Spinal cord (tissue), 10 donors: ENCODE measurements around the gene MTA3. TPM values are rescaled to one million over a fixed set of nuclear protein-coding genes. Genes with fewer than 3 reads are reported as not detected.
"Not testable (repeated sequence)": the region's sequence is repeated elsewhere in the genome, so short reads cannot be mapped to it uniquely, and the experiment has no call there.

Experiments
- DNase-seq, 6 donors: peaks; one replicate each; pipeline versions ENCODE4 v3.0.0 to v3.0.0-alpha.2; 2013 to 2015; ENCODE audit warnings: low spot score in 6 of 6, low read depth in 4 of 6
- H3K27ac ChIP-seq: one replicate; pipeline ENCODE4 v1.5.1; 2013; ENCODE audit warnings: low read depth, low read length, control low read depth
- H3K27me3 ChIP-seq: one replicate; pipeline ENCODE4 v1.6.1; 2013; ENCODE audit warnings: low read length; ENCODE audit not compliant: control insufficient read depth, insufficient read depth
- H3K36me3 ChIP-seq: one replicate; pipeline ENCODE4 v1.6.1; 2013; ENCODE audit warnings: low read length; ENCODE audit not compliant: control insufficient read depth, insufficient read depth
- H3K4me1 ChIP-seq: one replicate; pipeline ENCODE4 v1.6.1; 2013; ENCODE audit warnings: low read length; ENCODE audit not compliant: control insufficient read depth, insufficient read depth
- H3K4me3 ChIP-seq: one replicate; pipeline ENCODE4 v1.5.1; 2013; ENCODE audit warnings: low read depth, low read length, control low read depth
- H3K9me3 ChIP-seq: one replicate; pipeline ENCODE4 v1.6.1; 2013; ENCODE audit warnings: low read length; ENCODE audit not compliant: control insufficient read depth, insufficient read depth
- WGBS: methylation state at CpG from one replicate; pipeline ENCODE4 v1.1.5; 2013; ENCODE audit warnings: missing lambda C conversion rate; ENCODE audit not compliant: insufficient coverage; 5-methylcytosine and 5-hydroxymethylcytosine counted together
- polyA plus RNA-seq, 2 donors: library from polyadenylated mRNA; unstranded; fragments of 120-200 nt; gene quantifications; one replicate each; pipeline ENCODE4 v1.2.1, GENCODE V29; 2013; ENCODE audit not compliant: insufficient read length in 2 of 2
- total RNA-seq, 2 donors: library from RNA; depleted of rRNA in 1 of 2; stranded (reverse); fragments of 120-200 nt in 1 of 2; fragments of >200 nt in 1 of 2; gene quantifications; one replicate each; pipeline versions ENCODE4 v1.2.3 to v1.2.4, GENCODE V29; 2013 to 2014
- donor health status: healthy.

MTA3 gene
- total and polyA plus RNA-seq, 4 donors = 42.1 to 54.8 (median 52.7) TPM

DNA sequence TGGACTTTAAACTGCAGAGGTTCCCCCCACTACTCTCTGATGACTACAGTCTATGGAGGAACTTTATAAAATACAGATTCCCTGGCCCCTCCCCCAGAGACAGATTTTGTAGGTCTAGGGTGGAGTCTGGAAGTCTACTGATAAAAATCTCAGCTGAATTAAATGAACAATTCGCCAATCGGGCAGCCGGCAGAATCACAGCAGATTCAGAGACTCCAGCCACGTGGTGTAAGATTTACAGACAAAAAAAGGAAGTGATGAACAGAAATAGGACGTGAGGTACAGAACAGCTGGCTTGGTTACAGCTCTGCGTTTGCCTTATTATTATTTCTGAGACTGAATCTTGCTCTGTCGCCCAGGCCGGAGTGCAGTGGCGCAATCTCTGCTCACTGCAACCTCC, 21.4 kb upstream of the MTA3 start:
- Histone ChIP-seq H3K36me3 (no peaks in the 10 kb centered on the region), H3K27ac (no peak overlapping the region), H3K4me3 (no peak overlapping the region), H3K4me1 (no peaks in the 10 kb centered on the region), H3K27me3 (no peaks in the 10 kb centered on the region), H3K9me3 (no peaks in the 10 kb centered on the region)
- 77% methylated on average over 9 of the region's 9 CpGs for WGBS
- DNase-seq = no peak

- no peaks in the 10 kb centered on the region for H3K27me3 ChIP-seq
- 96% methylated on average over 14 of the region's 27 CpGs for WGBS
These were observed 20.8 kb upstream of the MTA3 start for GRCh38 chr2:42547446-42548295.

DNA sequence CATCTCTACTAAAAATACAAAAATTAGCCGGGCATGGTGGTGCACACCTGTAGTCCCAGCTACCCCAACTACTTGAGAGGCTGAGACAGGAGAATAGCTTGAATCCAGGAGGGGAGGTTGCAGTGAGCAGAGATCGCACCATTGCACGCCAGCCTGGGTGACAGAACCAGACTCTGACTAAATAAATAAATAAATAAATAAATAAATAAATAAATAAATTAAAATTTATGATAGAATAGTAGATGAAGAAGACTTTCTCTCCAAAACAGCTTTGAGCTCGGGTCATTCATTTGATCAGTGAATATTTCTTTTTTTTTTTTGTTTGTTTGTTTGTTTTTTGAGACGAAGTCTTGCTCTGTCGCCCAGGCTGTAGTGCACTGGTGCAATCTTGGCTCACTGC, 17.6 kb upstream of the MTA3 start:
- DNase-seq = no peak
- no peaks in the 10 kb centered on the region for H3K4me1 ChIP-seq
- 100% methylated on average over 1 of the region's 6 CpGs for WGBS

More at GRCh38 chr2:42547446-42548295, 20.8 kb upstream of the MTA3 start:
- Histone ChIP-seq H3K36me3 (no peaks in the 10 kb centered on the region), H3K9me3 (no peaks in the 10 kb centered on the region), H3K4me3 (no peak overlapping the region), H3K4me1 (no peaks in the 10 kb centered on the region), H3K27ac (no peak overlapping the region)
- no peak for DNase-seq

GRCh38 chr2:42554392-42554791, 14.0 kb upstream of the MTA3 start:
- Histone ChIP-seq H3K4me1 (no peaks in the 10 kb centered on the region), H3K27ac (no peak overlapping the region), H3K9me3 (no peaks in the 10 kb centered on the region), H3K27me3 (no peaks in the 10 kb centered on the region), H3K36me3 (no peaks in the 10 kb centered on the region), H3K4me3 (no peak overlapping the region)
- no CpG with 5 or more reads among the region's 1 CpG for WGBS
- DNase-seq = no peak

More for the DNA sequence above, 17.6 kb upstream of the MTA3 start:
- no peaks in the 10 kb centered on the region for H3K27me3 ChIP-seq
- H3K27ac ChIP-seq = no peak overlapping the region
- no peak overlapping the region for H3K4me3 ChIP-seq
- no peaks in the 10 kb centered on the region for H3K36me3 ChIP-seq
- no peaks in the 10 kb centered on the region for H3K9me3 ChIP-seq

DNA sequence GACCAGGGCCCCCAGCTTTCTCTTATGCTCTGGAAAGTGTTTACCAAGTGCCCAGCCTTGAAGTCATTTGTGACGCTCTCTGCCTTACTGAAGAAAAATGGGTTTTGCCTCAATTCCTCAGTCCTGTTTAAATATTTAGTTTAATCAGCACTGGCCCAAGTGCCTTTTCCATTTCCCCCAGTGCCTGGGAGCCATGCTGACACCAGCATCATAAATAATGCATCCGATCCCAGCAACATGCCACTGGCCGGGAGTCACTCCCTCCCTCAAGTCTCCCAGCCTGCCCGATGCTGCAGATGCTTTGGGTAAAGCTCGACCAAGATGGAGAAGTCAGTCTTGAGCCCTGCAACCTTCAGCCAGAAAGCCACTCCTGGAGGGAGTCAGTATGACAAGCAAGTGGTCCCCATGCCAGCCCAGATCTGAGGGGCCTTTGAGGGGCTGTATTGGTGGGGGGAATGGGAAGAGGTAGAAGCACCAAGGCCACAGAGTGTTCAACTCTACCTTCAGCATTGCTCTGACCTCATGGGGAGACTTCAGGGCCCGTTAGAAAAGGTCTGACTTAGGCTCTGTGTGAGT, 12.0 kb upstream of the MTA3 start:
- no peak for DNase-seq
- Histone ChIP-seq H3K4me3 (no peak overlapping the region), H3K4me1 (no peaks in the 10 kb centered on the region), H3K27ac (no peak overlapping the region), H3K36me3 (no peaks in the 10 kb centered on the region), H3K9me3 (no peaks in the 10 kb centered on the region), H3K27me3 (no peaks in the 10 kb centered on the region)
- 46% methylated on average over 5 of the region's 6 CpGs for WGBS

GRCh38 chr2:42557306-42557705, 11.1 kb upstream of the MTA3 start:
- no peak overlapping the region for H3K27ac ChIP-seq
- H3K4me1 ChIP-seq = no peaks in the 10 kb centered on the region
- 57% methylated on average over 3 of the region's 5 CpGs for WGBS
- H3K27me3 ChIP-seq = no peaks in the 10 kb centered on the region
- H3K36me3 ChIP-seq = no peaks in the 10 kb centered on the region
- H3K4me3 ChIP-seq = no peak overlapping the region
- H3K9me3 ChIP-seq = no peaks in the 10 kb centered on the region
- no peak for DNase-seq

- WGBS = no CpG with 5 or more reads among the region's 3 CpGs
- H3K27me3 ChIP-seq = no peaks in the 10 kb centered on the region
- no peak overlapping the region for H3K4me3 ChIP-seq
- H3K4me1 ChIP-seq = no peaks in the 10 kb centered on the region
- H3K36me3 ChIP-seq = no peaks in the 10 kb centered on the region
- H3K9me3 ChIP-seq = no peaks in the 10 kb centered on the region
- H3K27ac ChIP-seq = no peak overlapping the region
- no peak for DNase-seq
These were observed 9.6 kb upstream of the MTA3 start for GRCh38 chr2:42558827-42559226.

GRCh38 chr2:42560133-42560532, 8.3 kb upstream of the MTA3 start:
- not testable (repeated sequence) for H3K27me3 ChIP-seq, H3K4me3 ChIP-seq, H3K27ac ChIP-seq, H3K9me3 ChIP-seq, DNase-seq, H3K36me3 ChIP-seq, H3K4me1 ChIP-seq
- WGBS = 92% methylated on average over 11 of the region's 13 CpGs

DNA sequence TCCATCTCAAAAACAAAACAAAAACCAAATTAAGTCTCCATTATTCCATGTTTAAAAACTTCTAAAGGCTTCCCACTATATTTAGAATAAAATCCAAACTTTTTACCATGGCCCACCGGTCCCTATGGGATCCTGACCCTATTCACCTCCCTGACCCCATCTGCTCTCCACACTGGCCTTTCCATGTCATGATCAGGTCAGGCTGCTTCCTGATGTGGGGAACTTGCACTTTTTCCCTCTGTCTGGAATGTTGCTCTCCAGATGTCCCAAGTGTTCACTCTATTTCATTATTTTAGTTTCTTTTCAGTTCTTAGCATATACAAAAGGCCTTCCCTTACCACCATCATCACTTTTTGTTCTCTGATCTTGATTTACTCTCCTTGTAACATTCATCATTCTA, 7.5 kb upstream of the MTA3 start:
- no peak for DNase-seq
- 23% methylated on average over 1 of the region's 1 CpG for WGBS

More for the DNA sequence above, 7.5 kb upstream of the MTA3 start:
- H3K27me3 ChIP-seq = no peaks in the 10 kb centered on the region
- no peaks in the 10 kb centered on the region for H3K9me3 ChIP-seq
- H3K27ac ChIP-seq = no peak overlapping the region
- no peak overlapping the region for H3K4me3 ChIP-seq
- H3K4me1 ChIP-seq = no peaks in the 10 kb centered on the region
- no peaks in the 10 kb centered on the region for H3K36me3 ChIP-seq
